Measurements from ENCODE around the gene SLC26A9.
"Not testable (repeated sequence)": the region's sequence is repeated elsewhere in the genome, so short reads cannot be mapped to it uniquely, and the experiment has no call there.

SLC26A9 gene

DNA sequence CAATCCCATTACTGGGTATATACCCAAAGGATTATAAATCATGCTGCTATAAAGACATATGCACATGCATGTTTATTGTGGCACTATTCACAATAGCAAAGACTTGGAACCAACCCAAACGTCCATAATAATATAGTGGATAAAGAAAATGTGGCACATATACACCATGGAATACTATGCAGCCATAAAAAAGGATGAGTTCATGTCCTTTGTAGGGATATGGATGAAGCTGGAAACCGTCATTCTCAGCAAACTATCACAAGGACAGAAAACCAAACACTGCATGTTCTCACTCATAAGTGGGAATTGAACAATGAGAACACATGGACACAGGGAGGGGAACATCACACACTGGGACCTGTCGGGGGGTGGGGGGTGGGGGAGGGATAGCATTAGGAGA is 38.2 kb downstream of the SLC26A9 start:
- not testable (repeated sequence) for H3K27me3 ChIP-seq (ENCODE audit: low read depth, low read length); H3K9me3 ChIP-seq (ENCODE audit: control insufficient read depth in 1 of 2, low read length in 2 of 2); H3K27ac ChIP-seq (ENCODE audit: low read length); H3K36me3 ChIP-seq (ENCODE audit: control insufficient read depth in 1 of 2, insufficient read depth in 2 of 2, low read length in 2 of 2); H3K4me1 ChIP-seq (ENCODE audit: control insufficient read depth in 1 of 2, insufficient read depth in 2 of 2, low read length in 2 of 2); H3K4me3 ChIP-seq (ENCODE audit: low read depth in 1 of 2, low read length in 2 of 2)

- H3K36me3 ChIP-seq (ENCODE audit: control insufficient read depth in 1 of 2, insufficient read depth in 2 of 2, low read length in 2 of 2) = no peaks in the 10 kb centered on the region
- no peak overlapping the region for H3K27ac ChIP-seq (ENCODE audit: low read length)
- no peaks in the 10 kb centered on the region for H3K4me1 ChIP-seq (ENCODE audit: control insufficient read depth in 1 of 2, insufficient read depth in 2 of 2, low read length in 2 of 2)
- H3K4me3 ChIP-seq (ENCODE audit: low read depth in 1 of 2, low read length in 2 of 2) = no peak overlapping the region
- no peaks in the 10 kb centered on the region for H3K27me3 ChIP-seq (ENCODE audit: low read depth, low read length)
- peaks cover 0 to 3% of the 10 kb centered on the region in 2 donors for H3K9me3 ChIP-seq (ENCODE audit: control insufficient read depth in 1 of 2, low read length in 2 of 2)
Observed at GRCh38 chr1:205896351-205896750, 46.9 kb downstream of the SLC26A9 start.

DNA sequence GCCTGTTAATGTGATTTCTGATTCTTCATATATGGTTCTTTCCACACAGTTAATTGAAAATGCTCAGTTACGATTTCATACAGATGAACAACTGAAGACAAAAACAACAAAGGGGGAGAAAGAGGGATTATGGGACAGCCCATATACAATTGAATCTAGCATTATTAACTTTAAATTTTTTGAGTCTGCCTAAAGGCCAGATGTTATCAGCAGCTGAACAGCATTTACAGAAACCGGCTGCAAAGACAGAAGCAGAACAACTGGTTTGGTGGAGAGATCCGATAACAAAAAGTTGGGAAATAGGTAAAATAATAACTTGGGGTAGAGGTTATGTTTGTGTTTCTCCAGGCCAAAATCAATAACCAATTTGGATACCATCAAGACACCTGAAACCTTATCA is 49.1 kb downstream of the SLC26A9 start:
- H3K4me3 ChIP-seq (ENCODE audit: low read depth in 1 of 2, low read length in 2 of 2); H3K4me1 ChIP-seq (ENCODE audit: control insufficient read depth in 1 of 2, insufficient read depth in 2 of 2, low read length in 2 of 2); H3K9me3 ChIP-seq (ENCODE audit: control insufficient read depth in 1 of 2, low read length in 2 of 2); H3K27me3 ChIP-seq (ENCODE audit: low read depth, low read length); H3K27ac ChIP-seq (ENCODE audit: low read length); H3K36me3 ChIP-seq (ENCODE audit: control insufficient read depth in 1 of 2, insufficient read depth in 2 of 2, low read length in 2 of 2): not testable (repeated sequence)

DNA sequence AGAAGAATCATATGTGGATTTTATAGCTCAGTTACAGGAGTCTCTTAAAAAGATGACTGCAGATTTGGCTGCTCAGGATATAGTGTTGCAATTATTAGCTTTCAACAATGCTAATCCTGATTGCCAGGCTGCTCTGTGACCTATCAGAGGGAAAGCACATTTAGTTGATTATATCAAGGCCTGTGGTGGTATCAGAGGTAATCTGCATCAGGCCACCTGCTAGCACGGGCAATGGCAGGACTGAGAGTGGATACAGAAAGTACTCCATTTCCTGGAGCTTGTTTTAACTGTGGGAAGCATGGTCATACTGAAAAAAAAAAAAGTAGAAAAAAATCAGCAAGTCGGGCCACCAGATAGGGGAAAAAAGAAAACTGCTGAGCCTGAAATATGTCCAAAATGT is 51.1 kb downstream of the SLC26A9 start:
- H3K4me1 ChIP-seq (ENCODE audit: control insufficient read depth in 1 of 2, insufficient read depth in 2 of 2, low read length in 2 of 2); H3K27ac ChIP-seq (ENCODE audit: low read length); H3K4me3 ChIP-seq (ENCODE audit: low read depth in 1 of 2, low read length in 2 of 2); H3K36me3 ChIP-seq (ENCODE audit: control insufficient read depth in 1 of 2, insufficient read depth in 2 of 2, low read length in 2 of 2); H3K9me3 ChIP-seq (ENCODE audit: control insufficient read depth in 1 of 2, low read length in 2 of 2); H3K27me3 ChIP-seq (ENCODE audit: low read depth, low read length): not testable (repeated sequence)

DNA sequence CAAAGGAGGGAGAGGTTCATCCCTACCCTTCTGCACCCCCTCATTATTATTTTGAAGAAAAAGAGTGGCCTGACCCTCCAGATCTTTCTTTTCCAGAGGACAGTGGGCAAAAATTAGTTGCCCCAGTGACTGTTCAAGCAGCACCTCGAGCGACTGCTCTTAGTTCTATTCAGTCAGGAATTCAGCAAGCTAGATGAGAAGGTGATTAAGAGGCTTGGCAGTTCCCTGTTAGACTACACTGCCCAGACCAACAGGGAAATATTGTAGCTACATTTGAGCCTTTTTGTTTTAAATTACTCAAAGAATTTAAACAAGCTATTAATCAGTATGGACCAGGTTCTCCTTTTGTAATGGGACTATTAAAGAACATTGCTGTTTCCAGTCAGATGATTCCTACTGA is 51.8 kb downstream of the SLC26A9 start:
- not testable (repeated sequence) for H3K9me3 ChIP-seq (ENCODE audit: control insufficient read depth in 1 of 2, low read length in 2 of 2); H3K4me1 ChIP-seq (ENCODE audit: control insufficient read depth in 1 of 2, insufficient read depth in 2 of 2, low read length in 2 of 2); H3K27me3 ChIP-seq (ENCODE audit: low read depth, low read length); H3K4me3 ChIP-seq (ENCODE audit: low read depth in 1 of 2, low read length in 2 of 2); H3K27ac ChIP-seq (ENCODE audit: low read length); H3K36me3 ChIP-seq (ENCODE audit: control insufficient read depth in 1 of 2, insufficient read depth in 2 of 2, low read length in 2 of 2)

DNA sequence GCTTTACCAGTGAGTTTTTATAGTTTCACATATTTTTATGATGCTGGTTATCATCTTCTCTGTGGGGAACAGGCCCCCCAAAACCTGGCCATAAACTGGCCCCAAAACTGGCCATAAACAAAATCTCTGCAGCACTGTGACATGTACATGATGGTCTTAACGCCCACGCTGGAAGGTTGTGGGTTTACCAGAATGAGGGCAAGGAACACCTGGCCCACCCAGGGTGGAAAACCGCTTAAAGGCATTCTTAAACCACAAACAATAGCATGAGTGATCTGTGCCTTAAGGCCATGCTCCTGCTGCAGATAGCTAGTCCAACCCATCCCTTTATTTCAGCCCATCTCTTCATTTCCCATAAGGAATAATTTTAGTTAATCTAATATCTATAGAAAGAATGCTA is 52.6 kb downstream of the SLC26A9 start:
- not testable (repeated sequence) for H3K27ac ChIP-seq (ENCODE audit: low read length); H3K4me1 ChIP-seq (ENCODE audit: control insufficient read depth in 1 of 2, insufficient read depth in 2 of 2, low read length in 2 of 2); H3K9me3 ChIP-seq (ENCODE audit: control insufficient read depth in 1 of 2, low read length in 2 of 2)

GRCh38 chr1:205889706-205890105 is 53.5 kb downstream of the SLC26A9 start:
- not testable (repeated sequence) for H3K4me3 ChIP-seq (ENCODE audit: low read depth in 1 of 2, low read length in 2 of 2); H3K27me3 ChIP-seq (ENCODE audit: low read depth, low read length); H3K36me3 ChIP-seq (ENCODE audit: control insufficient read depth in 1 of 2, insufficient read depth in 2 of 2, low read length in 2 of 2); H3K4me1 ChIP-seq (ENCODE audit: control insufficient read depth in 1 of 2, insufficient read depth in 2 of 2, low read length in 2 of 2); H3K27ac ChIP-seq (ENCODE audit: low read length); H3K9me3 ChIP-seq (ENCODE audit: control insufficient read depth in 1 of 2, low read length in 2 of 2)

More for the DNA sequence above, 52.6 kb downstream of the SLC26A9 start:
- H3K4me3 ChIP-seq (ENCODE audit: low read depth in 1 of 2, low read length in 2 of 2); H3K27me3 ChIP-seq (ENCODE audit: low read depth, low read length); H3K36me3 ChIP-seq (ENCODE audit: control insufficient read depth in 1 of 2, insufficient read depth in 2 of 2, low read length in 2 of 2): not testable (repeated sequence)

DNA sequence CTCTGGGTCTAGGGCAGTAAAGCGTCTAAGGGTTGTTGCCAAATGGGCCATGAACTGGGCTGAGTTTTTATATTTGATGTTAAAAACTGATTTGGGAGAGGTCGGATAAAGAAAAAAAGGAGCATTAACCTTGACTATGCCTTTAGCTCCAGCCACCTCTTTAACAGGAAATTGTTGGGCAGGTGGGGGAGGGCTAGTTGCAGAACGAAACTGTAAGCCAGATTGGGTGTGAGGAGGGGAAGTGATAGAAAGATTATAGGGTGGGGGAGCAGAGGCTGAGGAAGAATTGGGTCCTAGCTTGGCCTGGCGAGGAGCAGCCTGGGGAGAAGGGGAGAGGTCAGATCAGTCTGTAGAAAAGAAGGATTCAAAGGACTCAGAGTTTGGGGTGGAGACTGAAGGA is 54.2 kb downstream of the SLC26A9 start:
- not testable (repeated sequence) for H3K27ac ChIP-seq (ENCODE audit: low read length); H3K4me1 ChIP-seq (ENCODE audit: control insufficient read depth in 1 of 2, insufficient read depth in 2 of 2, low read length in 2 of 2); H3K4me3 ChIP-seq (ENCODE audit: low read depth in 1 of 2, low read length in 2 of 2); H3K9me3 ChIP-seq (ENCODE audit: control insufficient read depth in 1 of 2, low read length in 2 of 2); H3K27me3 ChIP-seq (ENCODE audit: low read depth, low read length); H3K36me3 ChIP-seq (ENCODE audit: control insufficient read depth in 1 of 2, insufficient read depth in 2 of 2, low read length in 2 of 2)

DNA sequence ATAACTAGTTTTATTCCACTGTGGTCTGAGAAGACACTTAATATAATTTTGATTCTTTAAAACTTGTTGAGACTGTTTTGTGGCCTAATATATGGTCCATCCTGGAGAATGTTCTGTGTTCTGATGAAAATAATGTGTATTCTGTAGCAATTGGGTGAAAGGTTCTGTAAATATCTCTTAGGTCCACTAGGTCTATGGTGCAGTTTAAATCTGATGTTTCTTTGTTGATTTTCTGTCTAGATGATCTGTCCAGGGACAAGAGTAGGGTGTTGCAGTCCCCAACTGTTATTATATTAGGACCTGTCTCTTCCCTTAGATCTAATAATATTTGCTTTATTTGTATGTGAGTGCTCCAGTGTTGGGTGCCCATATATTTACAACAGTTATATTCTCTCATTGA is 59.5 kb downstream of the SLC26A9 start:
- no peaks in the 10 kb centered on the region for H3K4me1 ChIP-seq (ENCODE audit: control insufficient read depth in 1 of 2, insufficient read depth in 2 of 2, low read length in 2 of 2)
- H3K27ac ChIP-seq (ENCODE audit: low read length) = no peak overlapping the region
- H3K4me3 ChIP-seq (ENCODE audit: low read depth in 1 of 2, low read length in 2 of 2) = no peak overlapping the region
- H3K9me3 ChIP-seq (ENCODE audit: control insufficient read depth in 1 of 2, low read length in 2 of 2) = peaks cover 0 to 7% of the 10 kb centered on the region in 2 donors
- H3K27me3 ChIP-seq (ENCODE audit: low read depth, low read length) = no peaks in the 10 kb centered on the region
- no peaks in the 10 kb centered on the region for H3K36me3 ChIP-seq (ENCODE audit: control insufficient read depth in 1 of 2, insufficient read depth in 2 of 2, low read length in 2 of 2)

- no peaks in the 10 kb centered on the region for H3K36me3 ChIP-seq (ENCODE audit: control insufficient read depth in 1 of 2, insufficient read depth in 2 of 2, low read length in 2 of 2)
- no peak overlapping the region for H3K27ac ChIP-seq (ENCODE audit: low read length)
- H3K4me1 ChIP-seq (ENCODE audit: control insufficient read depth in 1 of 2, insufficient read depth in 2 of 2, low read length in 2 of 2) = no peaks in the 10 kb centered on the region
- no peak overlapping the region for H3K4me3 ChIP-seq (ENCODE audit: low read depth in 1 of 2, low read length in 2 of 2)
- H3K27me3 ChIP-seq (ENCODE audit: low read depth, low read length) = no peaks in the 10 kb centered on the region
- peaks cover 0 to 7% of the 10 kb centered on the region in 2 donors for H3K9me3 ChIP-seq (ENCODE audit: control insufficient read depth in 1 of 2, low read length in 2 of 2)
Observed at GRCh38 chr1:205880923-205881322, 62.3 kb downstream of the SLC26A9 start.

DNA sequence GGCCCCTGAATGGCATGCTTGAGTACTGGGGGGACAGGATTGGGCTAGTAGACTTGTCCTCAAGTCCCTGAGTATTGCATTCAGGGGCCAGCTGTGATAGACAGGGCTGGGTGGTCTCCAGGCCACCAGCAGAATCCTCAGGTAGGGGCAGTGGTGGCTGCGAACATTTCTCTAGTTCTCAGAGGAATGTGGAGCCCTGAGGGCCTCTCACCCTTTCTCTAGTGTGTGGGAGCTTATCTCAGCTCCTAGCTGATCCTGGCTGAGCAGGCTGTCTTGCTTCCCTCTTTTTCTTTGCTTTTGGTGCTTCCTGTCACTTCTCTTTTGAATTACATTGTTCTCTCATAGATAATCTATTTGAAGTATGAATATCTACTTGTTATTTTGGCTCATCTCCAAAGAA is 63.3 kb downstream of the SLC26A9 start:
- Histone ChIP-seq H3K4me1 (ENCODE audit: control insufficient read depth in 1 of 2, insufficient read depth in 2 of 2, low read length in 2 of 2) (no peaks in the 10 kb centered on the region), H3K9me3 (ENCODE audit: control insufficient read depth in 1 of 2, low read length in 2 of 2) (peaks cover 0 to 7% of the 10 kb centered on the region in 2 donors), H3K4me3 (ENCODE audit: low read depth in 1 of 2, low read length in 2 of 2) (no peak overlapping the region), H3K27me3 (ENCODE audit: low read depth, low read length) (no peaks in the 10 kb centered on the region), H3K36me3 (ENCODE audit: control insufficient read depth in 1 of 2, insufficient read depth in 2 of 2, low read length in 2 of 2) (no peaks in the 10 kb centered on the region), H3K27ac (ENCODE audit: low read length) (no peak overlapping the region)

GRCh38 chr1:205878026-205878425 is 65.2 kb downstream of the SLC26A9 start:
- no peak overlapping the region for H3K4me3 ChIP-seq (ENCODE audit: low read depth in 1 of 2, low read length in 2 of 2)
- no peaks in the 10 kb centered on the region for H3K36me3 ChIP-seq (ENCODE audit: control insufficient read depth in 1 of 2, insufficient read depth in 2 of 2, low read length in 2 of 2)
- H3K4me1 ChIP-seq (ENCODE audit: control insufficient read depth in 1 of 2, insufficient read depth in 2 of 2, low read length in 2 of 2) = no peaks in the 10 kb centered on the region
- peaks cover 0 to 7% of the 10 kb centered on the region in 2 donors for H3K9me3 ChIP-seq (ENCODE audit: control insufficient read depth in 1 of 2, low read length in 2 of 2)
- no peaks in the 10 kb centered on the region for H3K27me3 ChIP-seq (ENCODE audit: low read depth, low read length)
- no peak overlapping the region for H3K27ac ChIP-seq (ENCODE audit: low read length)

All from muscle layer of duodenum (tissue), 2 donors.